ENCODE data around the gene CPT1B. TPM values are rescaled to one million over a fixed set of nuclear protein-coding genes. Genes with fewer than 3 reads are reported as not detected.
"Not testable (repeated sequence)": the region's sequence is repeated elsewhere in the genome, so short reads cannot be mapped to it uniquely, and the experiment has no call there.

Gene CPT1B
- polyA plus RNA-seq, 4 donors = 10.2 to 16.7 (median 10.8) TPM

DNA sequence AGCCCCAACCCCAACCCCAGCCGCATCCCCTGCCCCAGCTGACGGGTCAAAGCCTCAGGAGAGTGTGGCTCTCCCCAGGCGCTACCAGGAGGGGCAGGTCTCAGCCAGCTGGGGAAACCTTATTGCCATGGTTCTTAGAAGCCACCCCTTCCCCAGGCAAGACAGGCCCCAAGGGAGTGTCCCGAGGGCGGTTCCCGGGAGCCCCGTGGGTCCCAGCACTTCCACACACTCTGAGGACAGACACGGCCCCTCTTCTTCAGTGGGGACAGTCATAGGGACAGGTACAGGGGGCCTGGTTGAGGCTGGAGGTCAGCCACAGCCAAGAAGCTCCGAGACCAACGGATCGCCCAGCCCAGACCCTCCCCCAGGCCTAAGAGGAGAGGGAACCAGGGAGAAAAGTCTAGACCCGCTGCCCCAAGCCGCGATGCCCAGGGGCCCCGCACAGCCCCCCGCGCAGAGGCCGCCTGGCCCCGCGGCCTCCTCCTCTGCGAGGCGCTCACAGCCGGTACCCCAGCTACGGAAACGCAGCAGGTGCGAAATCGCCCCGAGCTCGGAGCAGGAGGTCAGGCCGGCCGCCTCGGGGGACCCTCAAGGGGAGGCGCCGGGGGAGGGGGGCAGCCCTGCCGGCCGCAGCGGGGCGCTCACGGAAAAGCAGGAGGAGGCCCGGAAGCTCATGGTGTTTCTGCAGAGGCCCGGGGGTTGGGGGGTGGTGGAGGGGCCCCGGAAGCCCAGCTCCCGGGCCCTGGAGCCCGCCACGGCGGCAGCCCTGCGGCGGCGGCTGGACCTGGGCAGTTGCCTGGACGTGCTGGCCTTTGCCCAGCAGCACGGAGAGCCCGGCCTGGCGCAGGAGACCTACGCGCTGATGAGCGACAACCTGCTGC is 29.9 kb downstream of the CPT1B start:
- DNase-seq (ENCODE audit: low read depth in 4 of 4, low spot score in 3 of 4) = no peak

- DNase-seq (ENCODE audit: low read depth in 4 of 4, low spot score in 3 of 4) = no peak
Measured at GRCh38 chr22:50547263-50547985, 30.8 kb downstream of the CPT1B start.

GRCh38 chr22:50546326-50547262 is 31.6 kb downstream of the CPT1B start:
- DNase-seq (ENCODE audit: low read depth in 4 of 4, low spot score in 3 of 4) = no peak

GRCh38 chr22:50545522-50546325 is 32.5 kb downstream of the CPT1B start, which contains the start of gene KLHDC7B:
TSS of gene KLHDC7B (plus strand) at chr22:50545899. CDS start at chr22:50546244, 345 bp downstream.
- DNase-seq (ENCODE audit: low read depth in 4 of 4, low spot score in 3 of 4) = no peak

DNA sequence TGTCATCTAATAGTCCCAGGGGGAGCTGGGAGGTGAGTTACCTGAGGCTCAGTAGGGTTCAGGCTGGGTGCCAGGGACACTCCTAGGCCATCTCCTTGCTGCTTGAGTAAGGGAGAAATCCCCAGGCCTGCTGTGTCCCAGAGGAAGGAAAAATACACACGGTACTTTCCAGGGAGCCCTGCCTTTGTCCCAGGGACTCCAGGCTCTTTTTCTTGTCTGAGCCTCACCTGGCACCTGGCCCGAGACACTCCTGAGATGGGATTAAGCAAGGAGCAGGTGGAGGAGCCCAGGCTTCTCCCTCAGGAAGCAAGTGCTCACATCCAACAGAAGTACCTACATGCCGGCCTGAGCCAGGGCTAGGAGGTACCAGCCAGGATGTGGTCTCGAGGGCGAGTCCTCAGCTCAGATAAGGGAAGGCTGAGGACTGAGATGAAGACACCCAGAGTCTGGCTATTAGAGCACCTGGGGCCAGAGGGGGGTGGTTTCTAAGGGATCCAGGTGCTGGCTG is 33.4 kb downstream of the CPT1B start:
- no peak for DNase-seq (ENCODE audit: low read depth in 4 of 4, low spot score in 3 of 4)

DNA sequence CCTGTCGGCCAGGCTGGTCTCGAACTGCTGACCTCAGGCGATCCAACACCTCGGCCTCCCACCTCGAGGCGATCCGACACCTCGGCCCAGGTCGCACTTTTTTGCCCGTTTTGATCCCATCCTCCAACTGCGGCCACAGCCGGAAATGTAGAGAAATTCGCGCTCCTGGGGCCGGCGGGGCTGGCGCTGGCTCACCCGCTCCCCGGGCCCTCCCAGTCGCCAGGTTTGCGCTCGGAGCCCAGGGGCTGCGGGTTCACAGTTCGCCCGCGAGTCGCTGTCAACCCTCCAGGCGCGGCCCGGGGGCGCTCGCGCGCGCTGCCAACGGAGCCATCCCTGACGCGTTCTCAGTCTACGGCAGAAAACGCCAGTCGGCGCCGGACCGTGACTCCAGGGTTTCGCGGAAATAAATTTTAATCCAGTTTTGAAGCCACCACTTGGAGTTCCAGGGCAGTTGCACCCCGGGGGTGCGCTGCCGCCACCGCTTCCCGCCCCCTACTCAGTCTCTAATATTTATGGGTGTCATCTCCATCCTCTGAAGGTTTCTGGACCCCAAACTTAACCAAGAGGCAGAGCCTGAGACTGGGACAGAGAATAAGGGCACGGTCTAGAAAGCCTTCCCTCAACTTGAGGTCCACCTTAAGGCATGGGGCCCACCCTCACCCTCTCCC is 34.0 kb downstream of the CPT1B start:
- no peak for DNase-seq (ENCODE audit: low read depth in 4 of 4, low spot score in 3 of 4)

GRCh38 chr22:50542416-50542927 is 35.8 kb downstream of the CPT1B start:
- DNase-seq (ENCODE audit: low read depth in 4 of 4, low spot score in 3 of 4) = no peak

- DNase-seq (ENCODE audit: low read depth in 4 of 4, low spot score in 3 of 4) = not testable (repeated sequence)
Measured at GRCh38 chr22:50541667-50542026, 36.6 kb downstream of the CPT1B start.

GRCh38 chr22:50540381-50540780 is 37.8 kb downstream of the CPT1B start:
- DNase-seq (ENCODE audit: low read depth in 4 of 4, low spot score in 3 of 4) = no peak

DNA sequence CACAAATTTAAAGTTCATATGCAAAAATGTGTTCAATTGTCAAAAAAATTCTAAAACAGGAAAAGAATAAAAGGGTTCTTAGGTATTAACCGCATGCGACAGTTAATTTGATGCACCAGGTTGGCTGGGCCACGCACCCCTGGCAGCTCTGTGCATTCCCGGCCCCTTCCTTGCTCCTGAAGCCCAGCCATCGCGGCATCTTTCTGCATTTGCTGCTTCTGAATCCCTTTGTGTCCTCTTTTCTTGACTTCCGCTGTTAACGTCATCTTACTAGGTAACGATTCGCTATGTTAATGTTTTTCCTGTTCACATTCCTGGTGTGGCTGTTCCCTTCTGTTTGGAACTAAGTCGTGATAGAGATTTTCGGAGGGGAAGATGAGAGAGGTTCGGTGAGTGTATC is 40.5 kb downstream of the CPT1B start:
- DNase-seq (ENCODE audit: low read depth in 4 of 4, low spot score in 3 of 4) = no peak

DNA sequence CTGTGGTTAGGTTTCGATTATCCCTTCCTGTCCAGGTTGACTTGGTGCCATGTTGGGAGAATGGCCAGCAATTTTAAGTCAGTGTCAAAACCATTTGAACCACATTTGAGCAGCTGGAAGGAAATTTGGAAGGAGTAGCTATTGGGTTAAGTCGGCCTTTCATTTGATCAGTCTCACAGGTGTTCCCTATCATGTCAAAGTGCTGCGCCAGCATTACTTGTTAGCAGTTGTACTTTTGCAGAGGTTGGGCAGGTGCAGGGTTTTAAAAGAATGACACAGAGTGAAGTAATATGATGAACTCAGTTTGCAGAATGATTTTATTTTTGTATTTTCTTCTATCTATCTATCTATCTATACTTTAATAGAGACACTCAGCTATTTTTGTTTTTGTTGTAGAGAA is 42.0 kb downstream of the CPT1B start:
- no peak for DNase-seq (ENCODE audit: low read depth in 4 of 4, low spot score in 3 of 4)

GRCh38 chr22:50535113-50535512 is 43.1 kb downstream of the CPT1B start:
- DNase-seq (ENCODE audit: low read depth in 4 of 4, low spot score in 3 of 4) = no peak

- not testable (repeated sequence) for DNase-seq (ENCODE audit: low read depth in 4 of 4, low spot score in 3 of 4)
Measured at GRCh38 chr22:50533856-50534711, 44.1 kb downstream of the CPT1B start.

GRCh38 chr22:50532824-50533796 is 45.1 kb downstream of the CPT1B start:
- no peak for DNase-seq (ENCODE audit: low read depth in 4 of 4, low spot score in 3 of 4)

DNA sequence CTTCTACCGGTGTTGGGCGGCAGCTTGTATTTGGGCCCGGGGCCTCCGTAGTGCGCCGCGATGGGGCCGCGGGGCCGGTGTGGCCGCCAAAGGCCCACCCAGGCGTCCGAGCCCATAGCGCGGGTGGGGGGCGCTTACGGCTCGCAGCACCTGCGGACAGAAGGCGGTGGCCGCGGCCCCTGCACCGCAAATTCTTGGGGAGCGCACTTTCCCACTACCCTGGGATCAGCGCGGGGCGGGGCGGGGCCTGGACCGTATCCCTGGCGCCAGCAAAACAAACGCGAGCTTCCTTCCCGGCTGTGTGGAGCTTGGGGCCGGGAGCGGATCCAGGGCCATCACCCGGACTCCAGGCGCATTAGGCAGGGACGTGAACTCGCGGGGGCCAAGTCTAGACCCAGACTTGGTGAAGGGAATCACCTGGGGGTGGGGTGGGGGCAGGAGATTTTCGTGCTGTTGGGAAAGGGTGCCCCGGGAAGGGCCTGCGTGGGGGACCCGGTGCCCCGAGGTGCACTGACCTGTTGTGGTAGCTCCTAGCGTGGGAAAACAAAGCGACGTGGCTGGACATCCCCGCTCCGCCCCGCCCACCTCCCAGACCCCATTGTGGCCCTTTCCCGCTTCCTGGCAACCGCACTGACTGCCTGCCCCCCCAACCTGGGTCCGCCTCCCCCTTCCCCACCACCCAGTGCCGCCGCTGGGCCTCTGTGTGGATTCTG is 46.1 kb downstream of the CPT1B start:
- DNase-seq (ENCODE audit: low read depth in 4 of 4, low spot score in 3 of 4) = no peak

DNA sequence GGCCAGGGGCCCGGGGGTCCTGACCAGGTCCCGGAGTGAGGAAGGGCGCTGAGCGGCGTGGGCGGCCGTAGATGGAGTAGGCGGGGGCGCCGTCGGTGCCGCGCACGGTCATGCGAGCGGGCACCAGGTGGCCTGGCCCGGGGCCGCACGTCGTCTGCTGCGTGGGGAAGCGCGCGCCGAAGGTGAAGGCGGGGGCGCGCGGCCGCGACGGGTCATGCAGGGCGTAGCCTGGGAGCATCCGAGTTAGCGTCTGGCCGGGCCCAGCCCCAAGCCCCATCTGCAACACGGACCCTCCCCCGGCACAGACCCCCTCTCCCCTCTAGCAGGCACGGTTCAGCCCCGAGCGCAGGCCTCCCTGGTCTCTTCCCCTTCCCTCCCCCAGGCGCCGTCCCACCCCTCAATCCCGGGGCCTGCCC is 46.7 kb downstream of the CPT1B start:
- DNase-seq (ENCODE audit: low read depth in 4 of 4, low spot score in 3 of 4) = no peak
